ENCODE results near the gene RIC1. TPM values are rescaled to one million over a fixed set of nuclear protein-coding genes. Genes with fewer than 3 reads are reported as not detected.
A peak's percentile ranks its signal among the peaks of the same experiment; 100 is the strongest.
"Not testable (repeated sequence)": the region's sequence is repeated elsewhere in the genome, so short reads cannot be mapped to it uniquely, and the experiment has no call there.

The RIC1 gene
- total RNA-seq, 2 donors from 2014 or later = 9.2 to 10.9 TPM

- intact Hi-C loops (cut with DNase I) = no loop called here
- ATAC-seq = peak; percentile 57 to 67
- no peak for DNase-seq
Measured at GRCh38 chr9:5799314-5799713, 170.4 kb downstream of the RIC1 start.

- DNase-seq; intact Hi-C loops (cut with DNase I); ATAC-seq: not testable (repeated sequence)
Measured at GRCh38 chr9:5800378-5800777, 171.5 kb downstream of the RIC1 start.

GRCh38 chr9:5800969-5801738 lies 172.2 kb downstream of the RIC1 start:
- intact Hi-C loops (cut with DNase I) = no loop called here
- ATAC-seq (peak in 1 of 2 donors; percentile 72), DNase-seq (no peak)

- intact Hi-C loops (cut with DNase I) = no loop called here
- no peak for ATAC-seq
- DNase-seq = no peak
Measured at GRCh38 chr9:5801739-5802113, 172.8 kb downstream of the RIC1 start.

GRCh38 chr9:5805478-5805877 lies 176.6 kb downstream of the RIC1 start:
- no peak for ATAC-seq
- no peak for DNase-seq
- intact Hi-C loops (cut with DNase I) = no loop called here

- intact Hi-C loops (cut with DNase I) = no loop called here
- no peak for ATAC-seq
- DNase-seq = no peak
Measured at GRCh38 chr9:5811751-5812150, 182.8 kb downstream of the RIC1 start.

GRCh38 chr9:5813824-5814223 lies 184.9 kb downstream of the RIC1 start:
- intact Hi-C loops (cut with DNase I) = no loop called here

GRCh38 chr9:5815461-5815860 lies 186.6 kb downstream of the RIC1 start:
- ATAC-seq (no peak), DNase-seq (no peak)
- intact Hi-C loops (cut with DNase I) = no loop called here

More at GRCh38 chr9:5813824-5814223, 184.9 kb downstream of the RIC1 start:
- no peak for ATAC-seq
- no peak for DNase-seq

- DNase-seq (no peak), ATAC-seq (no peak)
- intact Hi-C loops (cut with DNase I) = no loop called here
Measured at GRCh38 chr9:5817862-5818261, 189.0 kb downstream of the RIC1 start.

GRCh38 chr9:5818424-5819142 lies 189.7 kb downstream of the RIC1 start:
- intact Hi-C loops (cut with DNase I) = no loop called here
- ATAC-seq = no peak
- DNase-seq = no peak

GRCh38 chr9:5819174-5819573 lies 190.3 kb downstream of the RIC1 start:
- DNase-seq (no peak), ATAC-seq (no peak)
- intact Hi-C loops (cut with DNase I) = no loop called here

- intact Hi-C loops (cut with DNase I) = no loop called here
- ATAC-seq (no peak), DNase-seq (no peak)
Measured at GRCh38 chr9:5820425-5820824, 191.5 kb downstream of the RIC1 start.

GRCh38 chr9:5825223-5825622 lies 196.3 kb downstream of the RIC1 start:
- ATAC-seq = no peak
- no peak for DNase-seq
- intact Hi-C loops (cut with DNase I) = no loop called here

Other genes with a start within 250 kb of the RIC1 start
- gene PLGRKT, start 191.2 kb upstream of the RIC1 start, total RNA-seq = 10 to 100 TPM; 31.9 to 37.1 TPM
- 10 to 100 TPM in 1 of 2 donors, 1 to 10 TPM in 1; 7.3 to 12.4 TPM for gene CD274, start 178.6 kb upstream of the RIC1 start, total RNA-seq
- gene PDCD1LG2, start 118.6 kb upstream of the RIC1 start, total RNA-seq = 1 to 10 TPM; 3.3 to 3.6 TPM
- gene ERMP1, start 204.0 kb downstream of the RIC1 start, total RNA-seq = 10 to 100 TPM; 17.8 to 21.3 TPM

Data from left cardiac atrium (tissue), 4 donors.